NT2/D1 (cell line): ENCODE data around the gene LRMDA.

Experiments used
- SUZ12 ChIP-seq: IDR thresholded peaks from 2 replicates; pipeline ENCODE4 v1.6.1; 2011; ENCODE audit not compliant: insufficient read length, insufficient read depth; ENCODE audit errors: extremely low read depth
- YY1 ChIP-seq: IDR thresholded peaks from 2 replicates; pipeline ENCODE4 v1.6.1; 2011; ENCODE audit not compliant: insufficient read length, insufficient read depth
- ZNF274 ChIP-seq: IDR thresholded peaks from 2 replicates; pipeline ENCODE4 v1.6.1; 2011; ENCODE audit warnings: mild to moderate bottlenecking, low read depth, low read length

GRCh38 chr10:76394707-76395042, 963.3 kb downstream of the LRMDA start:
- TF ChIP-seq ZNF274 (no peak), YY1 (no peak), SUZ12 (no peak)
